Astrocyte (in vitro differentiated cells and primary cell): ENCODE results near the gene LCOR. TPM values are rescaled to one million over a fixed set of nuclear protein-coding genes. Genes with fewer than 3 reads are reported as not detected.

Source experiments
- DNase-seq: peaks from one replicate; pipeline ENCODE4 v3.0.0-alpha.2; 2010; ENCODE audit warnings: low read depth
- FAIRE-seq: peaks from 2 replicates; lab custom pipeline; 2011; peaks lifted over from hg19 to GRCh38; lab: Jason Lieb, UNC
- H2AFZ ChIP-seq: 2 replicates; pipeline ENCODE4 v1.6.0; 2012; ENCODE audit warnings: low read depth, low read length, inconsistent platforms
- H3K27ac ChIP-seq: 2 replicates; pipeline ENCODE4 v1.5.1; 2011; ENCODE audit warnings: low read depth, low read length, inconsistent platforms
- H3K27me3 ChIP-seq: 2 replicates; pipeline ENCODE4 v1.6.0; 2011; ENCODE audit warnings: low read length, inconsistent platforms; ENCODE audit not compliant: insufficient read depth
- H3K36me3 ChIP-seq: 2 replicates; pipeline ENCODE4 v1.5.1; 2011; ENCODE audit warnings: low read length, inconsistent platforms; ENCODE audit not compliant: insufficient read depth
- H3K4me1 ChIP-seq: 2 replicates; pipeline ENCODE4 v1.5.1; 2011; ENCODE audit warnings: low read length, inconsistent platforms; ENCODE audit not compliant: insufficient read depth
- H3K4me2 ChIP-seq: 2 replicates; pipeline ENCODE4 v1.6.0; 2012; ENCODE audit warnings: low read length, inconsistent platforms
- H3K4me3 ChIP-seq: 2 replicates; pipeline ENCODE4 v1.5.1; 2011; ENCODE audit warnings: low read depth, mild to moderate bottlenecking, low read length, inconsistent platforms; ENCODE audit not compliant: insufficient read depth
- H3K79me2 ChIP-seq: 2 replicates; pipeline ENCODE4 v1.6.0; 2012; ENCODE audit warnings: mild to moderate bottlenecking, low read length, inconsistent platforms; ENCODE audit not compliant: insufficient read depth
- H3K9ac ChIP-seq: 2 replicates; pipeline ENCODE4 v1.6.0; 2012; ENCODE audit warnings: mild to moderate bottlenecking, low read length, inconsistent platforms
- H3K9me3 ChIP-seq: 2 replicates; pipeline ENCODE4 v1.5.1; 2012; ENCODE audit warnings: low read depth, mild to moderate bottlenecking, low read length, inconsistent platforms; ENCODE audit not compliant: insufficient read depth
- H4K20me1 ChIP-seq: 2 replicates; pipeline ENCODE4 v1.6.0; 2012; ENCODE audit warnings: low read length, inconsistent platforms; ENCODE audit not compliant: insufficient read depth
- H3K27ac Mint-ChIP-seq: one replicate; pipeline ENCODE4 v1.8.0; 2021; ENCODE audit warnings: mild to moderate bottlenecking, mixed read lengths; ENCODE audit not compliant: unreplicated experiment
- H3K27me3 Mint-ChIP-seq: one replicate; pipeline ENCODE4 v1.8.0; 2021; ENCODE audit warnings: low read depth, mixed read lengths; ENCODE audit not compliant: unreplicated experiment
- H3K36me3 Mint-ChIP-seq: one replicate; pipeline ENCODE4 v1.8.0; 2021; ENCODE audit warnings: low read depth, mixed read lengths; ENCODE audit not compliant: unreplicated experiment
- H3K4me1 Mint-ChIP-seq: one replicate; pipeline ENCODE4 v1.8.0; 2021; ENCODE audit warnings: low read depth, mixed read lengths; ENCODE audit not compliant: unreplicated experiment
- H3K4me3 Mint-ChIP-seq: one replicate; pipeline ENCODE4 v1.8.0; 2021; ENCODE audit warnings: mild to moderate bottlenecking, moderate library complexity, mixed read lengths; ENCODE audit not compliant: unreplicated experiment
- H3K9me3 Mint-ChIP-seq: one replicate; pipeline ENCODE4 v1.8.0; 2021; ENCODE audit warnings: mild to moderate bottlenecking, mixed read lengths; ENCODE audit not compliant: unreplicated experiment
- EZH2 ChIP-seq: IDR thresholded peaks from 2 replicates; pipeline ENCODE4 v1.6.1; 2012; ENCODE audit warnings: mild to moderate bottlenecking, low read length, inconsistent platforms; ENCODE audit not compliant: insufficient read depth
- total RNA-seq: library from RNA; stranded (reverse); gene quantifications from 2 replicates; pipeline ENCODE4 v1.2.1, GENCODE V29; 2021
- TF ChIP-seq, protein P1 (sequence below): IDR thresholded peaks from 2 replicates; pipeline ENCODE4 v1.5.1; 2011; ENCODE audit warnings: low read depth, mild to moderate bottlenecking, inconsistent platforms, low read length, moderate library complexity; ENCODE audit not compliant: insufficient read depth

Gene LCOR
- total RNA-seq, 1 donor from 2014 or later: 72.0 TPM

DNA sequence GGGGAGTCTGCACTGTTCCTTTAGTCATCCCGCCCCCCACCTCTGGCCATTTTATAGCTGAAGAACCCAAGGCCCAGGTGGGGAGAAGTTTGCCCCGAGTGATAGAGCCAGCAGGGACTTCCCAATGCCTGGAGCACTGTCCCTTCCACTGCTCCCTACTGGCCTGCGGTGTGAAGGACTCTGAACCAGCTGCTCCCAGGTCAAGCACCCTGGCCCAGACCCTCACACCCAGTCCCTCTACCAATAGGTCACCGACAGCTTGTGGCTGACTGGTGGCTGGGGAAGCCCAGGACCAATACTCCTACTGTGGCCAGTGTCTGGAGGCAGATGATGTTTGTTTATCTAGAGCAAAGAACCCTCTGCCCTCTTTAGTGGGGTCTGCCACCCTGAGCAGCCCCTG, 167.9 kb downstream of the LCOR start:
- Histone ChIP-seq H3K79me2 (no peaks in the 10 kb centered on the region), H3K27ac (no peak overlapping the region), H3K36me3 (no peaks in the 10 kb centered on the region), H3K4me3 (no peak overlapping the region), H3K9ac (no peak overlapping the region), H4K20me1 (no peaks in the 10 kb centered on the region), H3K4me2 (no peak overlapping the region), H3K4me1 (peaks cover 19% of the 10 kb centered on the region), H3K9me3 (no peaks in the 10 kb centered on the region), H3K27me3 (no peaks in the 10 kb centered on the region), H2AFZ (no peak overlapping the region)
- Mint-ChIP-seq H3K27ac (no peak overlapping the region), H3K4me3 (no peak overlapping the region), H3K27me3 (peaks cover 4% of the 10 kb centered on the region), H3K4me1 (peaks cover 12% of the 10 kb centered on the region), H3K36me3 (no peaks in the 10 kb centered on the region), H3K9me3 (no peaks in the 10 kb centered on the region)
- no peak for DNase-seq
- FAIRE-seq: no peak
- no peak for TF ChIP-seq EZH2
- TF ChIP-seq, protein P1, sequence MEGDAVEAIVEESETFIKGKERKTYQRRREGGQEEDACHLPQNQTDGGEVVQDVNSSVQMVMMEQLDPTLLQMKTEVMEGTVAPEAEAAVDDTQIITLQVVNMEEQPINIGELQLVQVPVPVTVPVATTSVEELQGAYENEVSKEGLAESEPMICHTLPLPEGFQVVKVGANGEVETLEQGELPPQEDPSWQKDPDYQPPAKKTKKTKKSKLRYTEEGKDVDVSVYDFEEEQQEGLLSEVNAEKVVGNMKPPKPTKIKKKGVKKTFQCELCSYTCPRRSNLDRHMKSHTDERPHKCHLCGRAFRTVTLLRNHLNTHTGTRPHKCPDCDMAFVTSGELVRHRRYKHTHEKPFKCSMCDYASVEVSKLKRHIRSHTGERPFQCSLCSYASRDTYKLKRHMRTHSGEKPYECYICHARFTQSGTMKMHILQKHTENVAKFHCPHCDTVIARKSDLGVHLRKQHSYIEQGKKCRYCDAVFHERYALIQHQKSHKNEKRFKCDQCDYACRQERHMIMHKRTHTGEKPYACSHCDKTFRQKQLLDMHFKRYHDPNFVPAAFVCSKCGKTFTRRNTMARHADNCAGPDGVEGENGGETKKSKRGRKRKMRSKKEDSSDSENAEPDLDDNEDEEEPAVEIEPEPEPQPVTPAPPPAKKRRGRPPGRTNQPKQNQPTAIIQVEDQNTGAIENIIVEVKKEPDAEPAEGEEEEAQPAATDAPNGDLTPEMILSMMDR: no peak

DNA sequence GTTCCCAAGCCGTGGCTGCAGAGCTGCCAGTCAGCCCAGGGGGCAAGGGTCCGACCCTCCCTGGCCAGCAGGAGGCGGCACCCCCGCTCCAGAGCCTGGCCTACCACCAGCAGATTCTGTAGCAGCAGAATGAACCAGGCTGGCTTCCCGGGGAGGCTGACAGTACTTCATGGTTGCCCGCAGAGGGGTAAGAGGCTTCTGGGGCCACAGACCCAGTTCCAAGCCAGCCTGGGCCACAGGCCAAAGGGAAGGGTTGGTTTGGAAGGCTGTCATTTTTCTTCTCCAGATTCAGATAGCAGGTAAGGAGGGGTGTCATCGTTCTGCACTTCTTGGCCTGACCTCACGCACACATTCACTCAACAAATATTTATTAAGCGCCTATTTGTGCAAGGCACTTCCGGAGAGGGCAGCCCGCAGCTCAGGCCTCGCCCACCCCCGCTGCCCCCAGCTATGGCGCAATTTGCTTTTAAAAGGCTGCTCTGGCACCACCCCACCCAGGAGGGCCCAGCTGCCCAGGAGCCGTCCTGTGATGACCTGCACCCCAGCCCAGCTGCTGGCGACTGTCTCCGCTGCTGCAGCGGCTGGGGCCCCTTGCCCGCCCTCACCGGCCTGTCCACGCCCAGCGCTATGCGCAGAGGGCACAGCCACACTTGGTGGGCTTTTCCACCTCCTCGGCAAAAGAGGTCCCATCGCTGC, 168.5 kb downstream of the LCOR start:
- Histone ChIP-seq H3K4me2 (no peak overlapping the region), H2AFZ (no peak overlapping the region), H3K4me3 (no peak overlapping the region), H3K4me1 (peaks cover 19% of the 10 kb centered on the region), H3K36me3 (no peaks in the 10 kb centered on the region), H3K79me2 (no peaks in the 10 kb centered on the region), H3K27ac (no peak overlapping the region), H4K20me1 (no peaks in the 10 kb centered on the region), H3K9me3 (no peaks in the 10 kb centered on the region), H3K9ac (no peak overlapping the region), H3K27me3 (peaks cover 3% of the 10 kb centered on the region)
- Mint-ChIP-seq H3K27me3 (peaks cover 10% of the 10 kb centered on the region), H3K4me1 (peaks cover 11% of the 10 kb centered on the region), H3K36me3 (no peaks in the 10 kb centered on the region), H3K4me3 (no peak overlapping the region), H3K27ac (no peak overlapping the region), H3K9me3 (peaks cover 2% of the 10 kb centered on the region)
- TF ChIP-seq EZH2: no peak
- TF ChIP-seq, protein P1: no peak
- no peak for FAIRE-seq
- no peak for DNase-seq
